ENCODE results near the gene NOX3. TPM values are rescaled to one million over a fixed set of nuclear protein-coding genes. Genes with fewer than 3 reads are reported as not detected.

Gene NOX3
- total and polyA plus RNA-seq, 4 donors = not detected

GRCh38 chr6:155351273-155352129 lies 104.1 kb downstream of the NOX3 start:
- H3K4me1 ChIP-seq (ENCODE audit: control insufficient read depth in 5 of 5, insufficient read depth in 5 of 5, low read length in 5 of 5) = no peaks in the 10 kb centered on the region
- no peak overlapping the region for H3K27ac ChIP-seq (ENCODE audit: low read depth in 1 of 2, low read length in 1 of 2)
- H3K27me3 ChIP-seq (ENCODE audit: control insufficient read depth in 3 of 3, insufficient read depth in 3 of 3, low read length in 2 of 3) = no peaks in the 10 kb centered on the region
- WGBS, 2 donors = 92 to 93% methylated on average over 5 of the region's 5 CpGs
- ATAC-seq (ENCODE audit: insufficient read depth, low FRiP score) = no peak
- no peaks in the 10 kb centered on the region for H3K36me3 ChIP-seq (ENCODE audit: control insufficient read depth in 4 of 4, insufficient read depth in 4 of 4, low read length in 4 of 4)
- H3K9ac ChIP-seq (ENCODE audit: insufficient read depth in 1 of 2, low read length in 2 of 2) = no peak overlapping the region
- H3K4me3 ChIP-seq = no peak overlapping the region
- no peak for DNase-seq
- TF ChIP-seq CTCF (IDR thresholded peaks at IDR 0.05; ENCODE audit: control extremely low read depth, extremely low read depth) = no peak
- peaks cover 0 to 15% (median 7%) of the 10 kb centered on the region in 4 donors for H3K9me3 ChIP-seq (ENCODE audit: control insufficient read depth in 4 of 4, insufficient read depth in 3 of 4, low read length in 3 of 4)

GRCh38 chr6:155349956-155350355 lies 105.7 kb downstream of the NOX3 start:
- no peak for TF ChIP-seq CTCF (IDR thresholded peaks at IDR 0.05; ENCODE audit: control extremely low read depth, extremely low read depth)
- Histone ChIP-seq H3K27me3 (ENCODE audit: control insufficient read depth in 3 of 3, insufficient read depth in 3 of 3, low read length in 2 of 3) (no peaks in the 10 kb centered on the region), H3K4me1 (ENCODE audit: control insufficient read depth in 5 of 5, insufficient read depth in 5 of 5, low read length in 5 of 5) (no peaks in the 10 kb centered on the region), H3K9me3 (ENCODE audit: control insufficient read depth in 4 of 4, insufficient read depth in 3 of 4, low read length in 3 of 4) (peaks cover 0 to 15% (median 7%) of the 10 kb centered on the region in 4 donors), H3K4me3 (no peak overlapping the region), H3K9ac (ENCODE audit: insufficient read depth in 1 of 2, low read length in 2 of 2) (no peak overlapping the region), H3K27ac (ENCODE audit: low read depth in 1 of 2, low read length in 1 of 2) (no peak overlapping the region), H3K36me3 (ENCODE audit: control insufficient read depth in 4 of 4, insufficient read depth in 4 of 4, low read length in 4 of 4) (no peaks in the 10 kb centered on the region)
- WGBS, 2 donors = 87 to 95% methylated on average over 6 of the region's 6 CpGs
- DNase-seq (no peak), ATAC-seq (ENCODE audit: insufficient read depth, low FRiP score) (no peak)

- 93% methylated on average over 2 of the region's 2 CpGs for WGBS, 2 donors
- Histone ChIP-seq H3K27me3 (ENCODE audit: control insufficient read depth in 3 of 3, insufficient read depth in 3 of 3, low read length in 2 of 3) (no peaks in the 10 kb centered on the region), H3K4me3 (no peak overlapping the region), H3K9ac (ENCODE audit: insufficient read depth in 1 of 2, low read length in 2 of 2) (no peak overlapping the region), H3K36me3 (ENCODE audit: control insufficient read depth in 4 of 4, insufficient read depth in 4 of 4, low read length in 4 of 4) (no peaks in the 10 kb centered on the region), H3K27ac (ENCODE audit: low read depth in 1 of 2, low read length in 1 of 2) (no peak overlapping the region), H3K4me1 (ENCODE audit: control insufficient read depth in 5 of 5, insufficient read depth in 5 of 5, low read length in 5 of 5) (no peaks in the 10 kb centered on the region), H3K9me3 (ENCODE audit: control insufficient read depth in 4 of 4, insufficient read depth in 3 of 4, low read length in 3 of 4) (peaks cover 0 to 10% (median 6%) of the 10 kb centered on the region in 4 donors)
- ATAC-seq (ENCODE audit: insufficient read depth, low FRiP score) (no peak), DNase-seq (no peak)
- no peak for TF ChIP-seq CTCF (IDR thresholded peaks at IDR 0.05; ENCODE audit: control extremely low read depth, extremely low read depth)
These were observed 106.5 kb downstream of the NOX3 start for GRCh38 chr6:155349129-155349528.

Data from lung (tissue), 12 donors.